Endodermal cell (in vitro differentiated cells): ENCODE measurements around the gene LIPN. TPM values are rescaled to one million over a fixed set of nuclear protein-coding genes. Genes with fewer than 3 reads are reported as not detected.

Source experiments
- DNase-seq: peaks from one replicate; pipeline ENCODE4 v3.0.0-alpha.2; 2017
- H3K27ac ChIP-seq: 2 replicates; pipeline ENCODE4 v1.5.1; 2013; ENCODE audit warnings: mild to moderate bottlenecking, low read depth, low read length, moderate library complexity
- H3K27me3 ChIP-seq: 2 replicates; pipeline ENCODE4 v1.6.1; 2013; ENCODE audit warnings: mild to moderate bottlenecking, low read length, moderate library complexity; ENCODE audit not compliant: insufficient read depth, control insufficient read depth, poor library complexity, severe bottlenecking
- H3K36me3 ChIP-seq: 2 replicates; pipeline ENCODE4 v1.7.0; 2013; ENCODE audit warnings: mild to moderate bottlenecking, low read length, moderate library complexity; ENCODE audit not compliant: control insufficient read depth, insufficient read depth
- H3K4me1 ChIP-seq: one replicate; pipeline ENCODE4 v1.7.0; 2013; ENCODE audit warnings: low read length; ENCODE audit not compliant: control insufficient read depth, insufficient read depth
- H3K4me3 ChIP-seq: 2 replicates; pipeline ENCODE4 v1.5.1; 2013; ENCODE audit warnings: mild to moderate bottlenecking, low read length, moderate library complexity
- H3K9ac ChIP-seq: 2 replicates; pipeline ENCODE4 v1.6.1; 2013; ENCODE audit warnings: mild to moderate bottlenecking, low read length, moderate library complexity; ENCODE audit not compliant: poor library complexity, severe bottlenecking; ENCODE audit errors: extremely low read depth
- H3K9me3 ChIP-seq: 2 replicates; pipeline ENCODE4 v1.6.1; 2013; ENCODE audit warnings: mild to moderate bottlenecking, low read length, moderate library complexity; ENCODE audit not compliant: control insufficient read depth
- H3K27ac Mint-ChIP-seq: 2 replicates; pipeline ENCODE4 v1.8.0; 2020; ENCODE audit warnings: mixed read lengths
- H3K27me3 Mint-ChIP-seq: 2 replicates; pipeline ENCODE4 v1.8.0; 2021; ENCODE audit warnings: mild to moderate bottlenecking, mixed read lengths; ENCODE audit not compliant: insufficient read depth
- H3K36me3 Mint-ChIP-seq: 2 replicates; pipeline ENCODE4 v1.8.0; 2020; ENCODE audit warnings: low read depth, mixed read lengths
- H3K4me1 Mint-ChIP-seq: 2 replicates; pipeline ENCODE4 v1.8.0; 2020; ENCODE audit warnings: mixed read lengths
- H3K4me3 Mint-ChIP-seq: 2 replicates; pipeline ENCODE4 v1.8.0; 2020; ENCODE audit warnings: mild to moderate bottlenecking, moderate library complexity, mixed read lengths
- H3K9me3 Mint-ChIP-seq: 2 replicates; pipeline ENCODE4 v1.8.0; 2020; ENCODE audit warnings: mild to moderate bottlenecking, mixed read lengths
- CTCF ChIP-seq: fragments of 200-600 bp; sonication (generic); conservative IDR thresholded peaks from 2 replicates; pipeline ENCODE4 v1.5.0; 2021; ENCODE audit warnings: antibody characterized with exemption, mild to moderate bottlenecking
- WGBS, 2 experiments: methylation state at CpG; one replicate each; pipeline versions ENCODE4 v1.1.5 to v1.1.7; 2013; ENCODE audit warnings: missing lambda C conversion rate in 2 of 2, mixed read lengths in 1 of 2; ENCODE audit not compliant: insufficient coverage in 1 of 2, insufficient read length in 1 of 2; 5-methylcytosine and 5-hydroxymethylcytosine counted together
- total RNA-seq, 2 donors: library from RNA; stranded (reverse); fragmentation: NEBNext Ultra II Directional in 1 of 2; extraction: Animal tissue kit (Norgen Biotek cat#: 25700) in 1 of 2; gene quantifications; 2 replicates in 1 of 2; 3 replicates in 1 of 2; pipeline ENCODE4 v1.2.1, GENCODE V29; 2021

The LIPN gene
- total RNA-seq, 2 donors from 2014 or later = not detected

- H3K4me3 ChIP-seq = no peak overlapping the region
- Mint-ChIP-seq H3K27ac (no peak overlapping the region), H3K27me3 (peaks cover 44% of the 10 kb centered on the region), H3K36me3 (no peaks in the 10 kb centered on the region), H3K4me3 (no peak overlapping the region), H3K9me3 (no peaks in the 10 kb centered on the region), H3K4me1 (no peaks in the 10 kb centered on the region)
- H3K36me3 ChIP-seq = no peaks in the 10 kb centered on the region
- WGBS, 2 experiments = 60 to 79% methylated on average over 1 to 3 of the region's 3 CpGs
- H3K4me1 ChIP-seq = no peaks in the 10 kb centered on the region
- peaks cover 91% of the 10 kb centered on the region for H3K27me3 ChIP-seq
- H3K9me3 ChIP-seq = no peaks in the 10 kb centered on the region
- DNase-seq = no peak
- H3K9ac ChIP-seq = no peak overlapping the region
- TF ChIP-seq CTCF = no peak
- H3K27ac ChIP-seq = no peak overlapping the region
Measured at GRCh38 chr10:88819290-88819689, 59.5 kb downstream of the LIPN start.

GRCh38 chr10:88820748-88821401 is 61.1 kb downstream of the LIPN start:
- H3K36me3 Mint-ChIP-seq = no peaks in the 10 kb centered on the region
- Histone ChIP-seq H3K9ac (no peak overlapping the region), H3K27ac (no peak overlapping the region), H3K4me3 (no peak overlapping the region), H3K36me3 (no peaks in the 10 kb centered on the region), H3K4me1 (no peaks in the 10 kb centered on the region), H3K9me3 (no peaks in the 10 kb centered on the region), H3K27me3 (peaks cover 90% of the 10 kb centered on the region)
- H3K27ac Mint-ChIP-seq = no peak overlapping the region
- no peak for TF ChIP-seq CTCF
- no peaks in the 10 kb centered on the region for H3K9me3 Mint-ChIP-seq
- H3K27me3 Mint-ChIP-seq = peaks cover 35% of the 10 kb centered on the region
- no peaks in the 10 kb centered on the region for H3K4me1 Mint-ChIP-seq
- no peak overlapping the region for H3K4me3 Mint-ChIP-seq
- no peak for DNase-seq

GRCh38 chr10:88826388-88826787 is 66.6 kb downstream of the LIPN start:
- H3K4me3 ChIP-seq = no peak overlapping the region
- peaks cover 94% of the 10 kb centered on the region for H3K27me3 ChIP-seq
- no peaks in the 10 kb centered on the region for H3K36me3 ChIP-seq
- 92 to 95% methylated on average over 4 of the region's 4 CpGs for WGBS, 2 experiments
- Mint-ChIP-seq H3K27me3 (peaks cover 65% of the 10 kb centered on the region), H3K4me1 (peaks cover 2% of the 10 kb centered on the region), H3K4me3 (no peak overlapping the region), H3K9me3 (no peaks in the 10 kb centered on the region), H3K27ac (no peak overlapping the region), H3K36me3 (no peaks in the 10 kb centered on the region)
- no peaks in the 10 kb centered on the region for H3K9me3 ChIP-seq
- no peak for TF ChIP-seq CTCF
- DNase-seq = no peak
- no peaks in the 10 kb centered on the region for H3K4me1 ChIP-seq
- no peak overlapping the region for H3K27ac ChIP-seq
- no peak overlapping the region for H3K9ac ChIP-seq
